LNCaP clone FGC (cell line): ENCODE measurements around the gene CLEC4A.

ENCODE experiments used
- DNase-seq: peaks from one replicate; pipeline ENCODE4 v3.0.0-alpha.2; 2011; ENCODE audit warnings: low read depth
- H3K4me3 ChIP-seq: 2 replicates; pipeline ENCODE4 v1.5.1; 2011; ENCODE audit warnings: mild to moderate bottlenecking, low read depth, low read length, control low read depth
- CTCF ChIP-seq: IDR thresholded peaks from 2 replicates; pipeline ENCODE4 v1.5.1; 2012; ENCODE audit warnings: mild to moderate bottlenecking; ENCODE audit not compliant: control insufficient read depth, insufficient read depth; ENCODE audit errors: extremely low read depth

Gene CLEC4A

GRCh38 chr12:8143261-8143660, 19.8 kb downstream of the CLEC4A start:
- no peak for DNase-seq
- no peak for TF ChIP-seq CTCF
- no peak overlapping the region for H3K4me3 ChIP-seq

GRCh38 chr12:8145754-8146441, 22.5 kb downstream of the CLEC4A start:
- TF ChIP-seq CTCF, result no peak
- no peak overlapping the region for H3K4me3 ChIP-seq
- no peak for DNase-seq

- no peak for DNase-seq
- TF ChIP-seq CTCF, result no peak
- no peak overlapping the region for H3K4me3 ChIP-seq
These were observed 23.0 kb downstream of the CLEC4A start for GRCh38 chr12:8146442-8146771.

GRCh38 chr12:8154526-8154925, 31.1 kb downstream of the CLEC4A start:
- DNase-seq, result no peak
- H3K4me3 ChIP-seq, result no peak overlapping the region
- TF ChIP-seq CTCF, result no peak

- no peak for TF ChIP-seq CTCF
- no peak for DNase-seq
- no peak overlapping the region for H3K4me3 ChIP-seq
These were observed 33.0 kb downstream of the CLEC4A start for GRCh38 chr12:8156416-8156815.

GRCh38 chr12:8156845-8157244, 33.4 kb downstream of the CLEC4A start, which contains the start of gene ZNF705A:
TSS of gene ZNF705A (plus strand) at chr12:8157015. CDS start at chr12:8172626, 15,611 bp downstream.
- no peak for TF ChIP-seq CTCF
- no peak within 1 kb of the TSS for H3K4me3 ChIP-seq
- no peak for DNase-seq
